Thyroid gland (tissue), 4 donors: ENCODE data around the gene LDB3. TPM values are rescaled to one million over a fixed set of nuclear protein-coding genes. Genes with fewer than 3 reads are reported as not detected.

ENCODE experiments used
- DNase-seq, 2 donors: peaks; one replicate each; pipeline ENCODE4 v3.0.0-alpha.2; 2019
- H3K27ac ChIP-seq, 3 donors: fragments of 200-600 bp; sonication (generic); 1 replicate in 2 of 3; 2 replicates in 1 of 3; pipeline ENCODE4 v1.5.1; 2016 to 2019; ENCODE audit warnings: mild to moderate bottlenecking in 1 of 3, moderate library complexity in 1 of 3
- H3K27me3 ChIP-seq: fragments of 200-600 bp; sonication (generic); one replicate; pipeline ENCODE4 v1.5.1; 2019
- H3K36me3 ChIP-seq, 2 donors: fragments of 200-600 bp; sonication (generic); one replicate each; pipeline ENCODE4 v1.5.1; 2016 to 2019
- H3K4me1 ChIP-seq, 2 donors: fragments of 200-600 bp; sonication (generic); one replicate each; pipeline ENCODE4 v1.5.1; 2017 to 2019
- H3K4me3 ChIP-seq, 3 donors: fragments of 200-600 bp; sonication (generic); replicated peaks in 1 of 3; 1 replicate in 2 of 3; 2 replicates in 1 of 3; pipeline ENCODE4 v1.5.1; 2016; ENCODE audit warnings: mild to moderate bottlenecking in 1 of 3
- H3K9me3 ChIP-seq: fragments of 200-600 bp; sonication (generic); one replicate; pipeline ENCODE4 v1.5.1; 2017
- POLR2A ChIP-seq, 2 donors: fragments of 450-650 bp; IDR thresholded peaks; one replicate each; pipeline ENCODE4 v1.6.1; 2017; ENCODE audit warnings: antibody characterized with exemption in 2 of 2, mild to moderate bottlenecking in 2 of 2, moderate library complexity in 1 of 2
- WGBS, 2 donors: methylation state at CpG; one replicate each; pipeline ENCODE4 v1.1.5; 2017; 5-methylcytosine and 5-hydroxymethylcytosine counted together
- intact Hi-C: fragments of 100-400 bp; cut with DNase I; formaldehyde crosslinking; loops from one replicate; pipeline ENCODE4 v1.15.1; 2023
- total RNA-seq, 4 donors: library from RNA; depleted of rRNA; stranded (reverse); fragments of >200 nt; gene quantifications; one replicate each; pipeline ENCODE4 v1.2.3, GENCODE V29; 2016
- TF ChIP-seq, protein P1 (sequence below), 6 experiments: fragments of 200-600 bp in 3 of 6; fragments of 450-650 bp in 3 of 6; sonication (generic) in 3 of 6; IDR thresholded peaks; one replicate each; pipeline ENCODE4 v1.5.1; 2016 to 2019; ENCODE audit warnings: antibody characterized with exemption in 6 of 6, mild to moderate bottlenecking in 2 of 6, inconsistent platforms in 1 of 6, moderate library complexity in 1 of 6

The LDB3 gene
- total RNA-seq, 4 donors from 2014 or later = 1.5 to 5.5 (median 1.9) TPM

DNA sequence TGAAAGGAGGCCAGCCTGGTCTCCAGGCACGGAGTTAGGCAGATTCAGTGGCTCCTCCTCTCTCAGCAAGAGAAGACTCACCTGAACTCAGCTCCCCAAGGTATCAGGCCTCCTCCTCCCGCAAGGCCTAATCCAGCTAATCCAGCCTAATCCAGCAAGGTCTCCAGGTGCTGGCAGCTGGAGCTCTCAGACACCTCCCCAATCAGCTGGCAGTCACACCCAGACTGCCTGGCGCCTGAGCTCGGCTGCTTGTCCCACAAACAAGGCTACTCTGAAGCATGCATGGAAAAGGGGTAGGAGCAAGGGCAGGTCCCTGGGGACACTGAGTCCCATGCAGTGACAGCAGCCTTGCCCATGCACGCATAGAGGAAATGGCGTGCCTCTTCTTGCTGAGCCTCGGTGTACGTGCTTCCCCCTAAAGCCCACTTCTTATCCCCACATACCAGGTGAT, 17.3 kb upstream of the LDB3 start:
- H3K27me3 ChIP-seq = no peaks in the 10 kb centered on the region
- TF ChIP-seq, protein P1, sequence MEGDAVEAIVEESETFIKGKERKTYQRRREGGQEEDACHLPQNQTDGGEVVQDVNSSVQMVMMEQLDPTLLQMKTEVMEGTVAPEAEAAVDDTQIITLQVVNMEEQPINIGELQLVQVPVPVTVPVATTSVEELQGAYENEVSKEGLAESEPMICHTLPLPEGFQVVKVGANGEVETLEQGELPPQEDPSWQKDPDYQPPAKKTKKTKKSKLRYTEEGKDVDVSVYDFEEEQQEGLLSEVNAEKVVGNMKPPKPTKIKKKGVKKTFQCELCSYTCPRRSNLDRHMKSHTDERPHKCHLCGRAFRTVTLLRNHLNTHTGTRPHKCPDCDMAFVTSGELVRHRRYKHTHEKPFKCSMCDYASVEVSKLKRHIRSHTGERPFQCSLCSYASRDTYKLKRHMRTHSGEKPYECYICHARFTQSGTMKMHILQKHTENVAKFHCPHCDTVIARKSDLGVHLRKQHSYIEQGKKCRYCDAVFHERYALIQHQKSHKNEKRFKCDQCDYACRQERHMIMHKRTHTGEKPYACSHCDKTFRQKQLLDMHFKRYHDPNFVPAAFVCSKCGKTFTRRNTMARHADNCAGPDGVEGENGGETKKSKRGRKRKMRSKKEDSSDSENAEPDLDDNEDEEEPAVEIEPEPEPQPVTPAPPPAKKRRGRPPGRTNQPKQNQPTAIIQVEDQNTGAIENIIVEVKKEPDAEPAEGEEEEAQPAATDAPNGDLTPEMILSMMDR (IDR thresholded peaks at IDR 0.05) = no peak
- no peak for TF ChIP-seq POLR2A (IDR thresholded peaks at IDR 0.05)
- H3K36me3 ChIP-seq = no peaks in the 10 kb centered on the region
- no peak overlapping the region for H3K4me3 ChIP-seq
- H3K27ac ChIP-seq = no peak overlapping the region
- 87 to 95% methylated on average over 8 of the region's 8 CpGs for WGBS, 2 donors
- H3K9me3 ChIP-seq = no peaks in the 10 kb centered on the region
- peaks cover 0 to 9% of the 10 kb centered on the region in 2 donors for H3K4me1 ChIP-seq
- intact Hi-C loops = no loop called here
- DNase-seq = no peak

DNA sequence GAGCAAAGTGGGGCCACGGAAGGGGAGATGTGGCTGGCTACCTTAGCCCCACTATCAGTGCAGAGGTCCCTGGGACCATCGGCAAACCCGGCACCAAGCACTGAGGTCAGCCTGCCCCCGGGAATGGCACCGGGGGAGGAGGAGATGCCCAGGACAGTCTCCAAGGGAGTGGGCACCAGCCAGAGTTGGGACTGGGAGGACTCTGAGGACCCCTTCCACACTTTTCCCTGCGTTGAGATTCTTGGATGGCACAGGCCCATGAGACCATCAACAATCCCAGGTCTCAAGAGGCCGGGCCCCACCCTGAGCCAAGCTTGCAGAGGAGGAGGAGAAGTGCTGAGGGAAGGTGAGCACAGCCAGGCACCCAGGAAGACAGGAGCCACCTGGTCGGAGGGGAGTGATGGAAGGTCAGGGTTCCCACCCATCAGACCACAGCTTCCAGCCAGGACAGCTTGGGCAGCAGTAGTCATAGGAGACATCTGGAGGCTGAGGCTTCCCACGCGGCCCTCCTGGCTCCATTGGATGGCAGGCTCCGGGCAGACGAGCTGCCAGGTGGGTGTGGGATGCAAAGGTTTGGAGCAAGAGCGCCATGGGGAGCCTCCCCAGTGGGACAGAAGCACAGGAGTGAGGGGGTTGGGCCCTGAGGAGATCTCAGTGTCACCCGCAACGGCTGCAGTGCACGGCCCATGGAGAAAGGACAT, 16.5 kb upstream of the LDB3 start:
- DNase-seq = no peak

DNA sequence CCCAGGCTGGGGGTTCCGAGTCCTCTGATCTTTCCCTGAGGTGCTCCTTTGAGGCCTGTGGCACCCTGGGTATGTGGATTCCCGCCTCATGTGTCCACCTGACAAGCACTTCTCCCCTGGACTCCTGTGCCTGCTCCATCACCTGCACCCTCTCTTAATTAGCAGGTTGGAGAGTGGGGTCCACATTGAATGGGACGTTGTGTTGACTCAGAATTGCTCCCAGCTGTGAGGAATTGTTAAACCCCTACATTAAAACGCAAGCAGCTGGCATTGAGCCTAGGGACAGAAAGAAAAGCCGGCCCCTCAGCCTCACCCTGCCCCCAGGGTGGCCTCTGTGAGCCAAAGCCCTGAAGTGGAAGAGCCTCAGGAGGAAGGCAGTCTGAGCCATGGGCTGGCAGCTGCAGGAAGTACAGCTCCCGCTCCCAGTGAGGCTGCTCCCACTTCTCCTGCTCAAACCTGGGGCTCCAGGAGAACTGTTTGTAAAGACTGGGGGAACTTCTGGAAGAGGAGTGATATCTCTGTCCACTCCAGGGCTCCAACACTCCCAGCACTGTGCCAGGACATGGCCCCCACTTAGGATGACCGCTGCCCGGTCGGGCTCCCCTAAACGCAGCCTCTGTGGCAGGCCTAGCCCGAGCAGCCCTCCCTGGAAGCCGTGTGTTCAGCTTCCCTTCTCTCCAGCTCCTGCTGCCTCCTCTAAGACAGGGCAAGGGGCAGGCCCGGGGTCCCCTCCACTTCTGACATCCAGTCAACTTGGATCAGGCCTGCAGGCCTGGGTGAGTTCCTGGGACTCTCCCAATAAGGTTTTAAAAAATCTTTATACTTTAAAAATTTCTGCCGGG, 15.7 kb upstream of the LDB3 start:
- WGBS, 2 donors = 53 to 77% methylated on average over 6 to 14 of the region's 14 CpGs
- intact Hi-C loops = no loop called here

More for the DNA sequence above, 16.5 kb upstream of the LDB3 start:
- intact Hi-C loops = no loop called here
- Histone ChIP-seq H3K27me3 (no peaks in the 10 kb centered on the region), H3K9me3 (no peaks in the 10 kb centered on the region), H3K4me3 (no peak overlapping the region), H3K4me1 (peaks cover 0 to 9% of the 10 kb centered on the region in 2 donors), H3K27ac (no peak overlapping the region), H3K36me3 (no peaks in the 10 kb centered on the region)
- TF ChIP-seq, protein P1 (IDR thresholded peaks at IDR 0.05) = no peak
- TF ChIP-seq POLR2A (IDR thresholded peaks at IDR 0.05) = no peak
- 89 to 91% methylated on average over 12 to 16 of the region's 16 CpGs for WGBS, 2 donors

DNA sequence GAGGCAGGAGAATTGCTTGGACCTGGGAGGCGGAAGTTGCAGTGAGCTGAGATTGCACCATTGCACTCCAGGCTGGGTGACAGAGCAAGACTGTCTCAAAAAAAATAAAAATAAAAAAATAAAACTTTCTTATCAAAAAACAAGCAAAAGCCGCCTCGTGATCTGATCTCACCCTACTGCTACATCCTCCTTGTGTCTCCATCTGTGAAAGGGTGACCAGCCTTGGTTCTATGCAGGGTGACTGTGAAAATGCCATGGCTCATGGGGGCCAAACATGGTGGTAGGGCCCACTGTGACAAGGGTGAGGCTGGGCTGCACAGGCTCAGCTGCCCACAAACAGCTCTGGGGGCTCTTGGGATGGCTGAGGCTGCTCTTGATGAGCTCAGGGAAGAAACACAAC, 14.9 kb upstream of the LDB3 start:
- whole genome bisulfite sequencing, 2 donors = 93 to 96% methylated on average over 3 of the region's 3 CpGs
- no peak overlapping the region for H3K4me3 ChIP-seq
- intact Hi-C loops = no loop called here
- H3K4me1 ChIP-seq = peaks cover 0 to 9% of the 10 kb centered on the region in 2 donors
- no peaks in the 10 kb centered on the region for H3K9me3 ChIP-seq
- H3K27ac ChIP-seq = no peak overlapping the region
- no peak for TF ChIP-seq POLR2A (IDR thresholded peaks at IDR 0.05)
- TF ChIP-seq, protein P1 (IDR thresholded peaks at IDR 0.05) = no peak
- H3K36me3 ChIP-seq = no peaks in the 10 kb centered on the region
- H3K27me3 ChIP-seq = no peaks in the 10 kb centered on the region
- DNase-seq = no peak

More for the DNA sequence above, 15.7 kb upstream of the LDB3 start:
- H3K36me3 ChIP-seq = no peaks in the 10 kb centered on the region
- H3K4me1 ChIP-seq = peaks cover 0 to 9% of the 10 kb centered on the region in 2 donors
- DNase-seq = no peak
- H3K9me3 ChIP-seq = no peaks in the 10 kb centered on the region
- TF ChIP-seq, protein P1 (IDR thresholded peaks at IDR 0.05) = no peak
- TF ChIP-seq POLR2A (IDR thresholded peaks at IDR 0.05) = no peak
- no peaks in the 10 kb centered on the region for H3K27me3 ChIP-seq
- H3K4me3 ChIP-seq = no peak overlapping the region
- H3K27ac ChIP-seq = no peak overlapping the region

DNA sequence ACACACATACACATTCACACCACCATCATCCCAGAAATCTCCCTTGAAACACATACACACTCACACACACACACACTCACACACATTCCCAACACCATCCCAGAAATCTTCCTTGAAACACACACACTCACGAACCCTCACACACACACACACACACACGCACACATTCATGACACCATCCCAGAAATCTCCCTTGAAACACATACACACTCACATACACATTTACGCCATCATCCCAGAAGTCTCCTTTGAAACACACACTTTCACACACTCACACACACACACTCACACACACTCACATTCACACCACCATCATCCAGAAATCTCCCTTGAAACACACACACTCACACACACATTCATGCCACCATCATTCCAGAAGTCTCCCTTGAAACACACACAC, 14.3 kb upstream of the LDB3 start:
- Histone ChIP-seq H3K36me3 (no peaks in the 10 kb centered on the region), H3K4me3 (no peak overlapping the region), H3K27ac (no peak overlapping the region), H3K27me3 (no peaks in the 10 kb centered on the region), H3K9me3 (no peaks in the 10 kb centered on the region), H3K4me1 (peaks cover 0 to 5% of the 10 kb centered on the region in 2 donors)
- no peak for DNase-seq
- TF ChIP-seq, protein P1 (IDR thresholded peaks at IDR 0.05) = no peak
- no peak for TF ChIP-seq POLR2A (IDR thresholded peaks at IDR 0.05)
- intact Hi-C loops = no loop called here
- WGBS, 2 donors = 94 to 95% methylated on average over 3 of the region's 3 CpGs
